H1 (cell line): ENCODE results near the gene HSP90B1. TPM values are rescaled to one million over a fixed set of nuclear protein-coding genes. Genes with fewer than 3 reads are reported as not detected.

Experiments
- CTCF ChIA-PET: fragments of 300-600 bp; sonication (Branson Sonifier 250); formaldehyde crosslinking; loops from one replicate; lab custom pipeline; 2021; ENCODE audit not compliant: partially characterized antibody; lab: Charles Lee
- POLR2A ChIA-PET: fragments of 300-600 bp; sonication (Branson Sonifier 250); formaldehyde crosslinking; loops from one replicate; lab custom pipeline; 2021; ENCODE audit warnings: inconsistent platforms; ENCODE audit not compliant: partially characterized antibody; lab: Charles Lee
- DNase-seq, 2 experiments: peaks; one replicate each; pipeline versions ENCODE4 v3.0.0 to v3.0.0-alpha.2; 2010 to 2022; ENCODE audit warnings: low spot score in 2 of 2, low read depth in 1 of 2, mixed read lengths in 1 of 2
- FAIRE-seq: peaks from 2 replicates; lab custom pipeline; 2011; peaks lifted over from hg19 to GRCh38; lab: Jason Lieb, UNC
- H2AFZ ChIP-seq: 2 replicates; pipeline ENCODE4 v1.8.1; 2012; ENCODE audit warnings: low read length, inconsistent platforms
- H2AK5ac ChIP-seq: 2 replicates; pipeline ENCODE4 v1.6.1; 2013; ENCODE audit warnings: low read depth, low read length
- H2BK120ac ChIP-seq: replicated peaks from 2 replicates; pipeline ENCODE3; 2013; ENCODE audit warnings: low read depth, low read length, inconsistent platforms
- H2BK12ac ChIP-seq: 2 replicates; pipeline ENCODE4 v1.6.1; 2013; ENCODE audit warnings: low read depth, low read length
- H2BK15ac ChIP-seq: 2 replicates; pipeline ENCODE4 v1.6.1; 2013; ENCODE audit warnings: low read length
- H2BK20ac ChIP-seq: 2 replicates; pipeline ENCODE4 v1.6.1; 2013; ENCODE audit warnings: low read length
- H2BK5ac ChIP-seq: 2 replicates; pipeline ENCODE4 v1.6.1; 2013; ENCODE audit warnings: low read depth, low read length
- H3K14ac ChIP-seq: 2 replicates; pipeline ENCODE4 v1.6.1; 2013; ENCODE audit warnings: inconsistent platforms; ENCODE audit not compliant: insufficient read length
- H3K18ac ChIP-seq: 2 replicates; pipeline ENCODE4 v1.6.1; 2013; ENCODE audit warnings: low read length; ENCODE audit errors: extremely low read depth
- H3K23ac ChIP-seq: 2 replicates; pipeline ENCODE4 v1.6.1; 2013; ENCODE audit warnings: inconsistent platforms; ENCODE audit not compliant: insufficient read length
- H3K23me2 ChIP-seq: 2 replicates; pipeline ENCODE4 v1.6.1; 2013; ENCODE audit warnings: low read depth, low read length
- H3K27ac ChIP-seq: 2 replicates; pipeline ENCODE4 v1.6.1; 2011; ENCODE audit warnings: low read depth, low read length, inconsistent platforms
- H3K27me3 ChIP-seq, 4 experiments: replicated peaks in 1 of 4; 1 replicate in 1 of 4; 2 replicates in 3 of 4; pipeline versions ENCODE4 v1.6.1 to v1.8.1; 2011 to 2013; ENCODE audit warnings: low read length in 3 of 4, mild to moderate bottlenecking in 3 of 4, inconsistent platforms in 2 of 4, mixed read lengths in 2 of 4, moderate library complexity in 1 of 4; ENCODE audit not compliant: control insufficient read depth in 3 of 4, insufficient read depth in 3 of 4; ENCODE audit errors: extremely low read depth in 1 of 4
- H3K36me3 ChIP-seq, 4 experiments: 2 replicates each; pipeline versions ENCODE4 v1.6.1 to v1.8.1; 2011 to 2013; ENCODE audit warnings: mild to moderate bottlenecking in 4 of 4, low read length in 3 of 4, moderate library complexity in 2 of 4, control low read depth in 1 of 4, inconsistent platforms in 1 of 4; ENCODE audit not compliant: insufficient read depth in 4 of 4, control insufficient read depth in 2 of 4
- H3K4ac ChIP-seq: replicated peaks from 2 replicates; pipeline ENCODE3; 2013; ENCODE audit warnings: low read length, low read depth, mixed read lengths, inconsistent platforms; ENCODE audit not compliant: insufficient read length
- H3K4me1 ChIP-seq, 4 experiments: replicated peaks in 1 of 4; 1 replicate in 1 of 4; 2 replicates in 3 of 4; pipeline versions ENCODE4 v1.6.1 to v1.8.1; 2011 to 2013; ENCODE audit warnings: low read length in 3 of 4, inconsistent platforms in 2 of 4, mixed read lengths in 1 of 4; ENCODE audit not compliant: insufficient read depth in 4 of 4, control insufficient read depth in 3 of 4
- H3K4me2 ChIP-seq, 2 experiments: 2 replicates each; pipeline versions ENCODE4 v1.6.1 to v1.8.1; 2011 to 2013; ENCODE audit warnings: low read depth in 2 of 2, low read length in 2 of 2, control low read depth in 1 of 2, inconsistent platforms in 1 of 2, mild to moderate bottlenecking in 1 of 2; ENCODE audit not compliant: insufficient read depth in 1 of 2
- H3K4me3 ChIP-seq, 4 experiments: fragments of 200-600, 300-600 bp in 1 of 4; sonication (generic), shearing (Covaris generic), sonication (Bioruptor Twin) in 1 of 4; 2 replicates each; pipeline versions ENCODE4 v1.5.1 to v1.8.1; 2011 to 2016; ENCODE audit warnings: low read length in 4 of 4, low read depth in 3 of 4, control low read depth in 2 of 4, inconsistent platforms in 2 of 4, mild to moderate bottlenecking in 2 of 4, mixed read lengths in 1 of 4, moderate library complexity in 1 of 4; ENCODE audit not compliant: insufficient read depth in 2 of 4; ENCODE audit errors: extremely low read depth in 1 of 4
- H3K56ac ChIP-seq: replicated peaks from 2 replicates; pipeline ENCODE3; 2013; ENCODE audit warnings: low read depth, mild to moderate bottlenecking, mixed read lengths, low read length, inconsistent platforms; ENCODE audit not compliant: insufficient read length
- H3K79me1 ChIP-seq: 2 replicates; pipeline ENCODE4 v1.6.1; 2013; ENCODE audit warnings: low read depth, low read length, control low read depth
- H3K79me2 ChIP-seq, 2 experiments: 2 replicates each; pipeline versions ENCODE4 v1.6.1 to v1.8.1; 2012 to 2013; ENCODE audit warnings: low read length in 2 of 2, mild to moderate bottlenecking in 2 of 2, inconsistent platforms in 1 of 2; ENCODE audit not compliant: insufficient read depth in 2 of 2, control insufficient read depth in 1 of 2
- H3K9ac ChIP-seq, 4 experiments: replicated peaks in 1 of 4; 1 replicate in 1 of 4; 2 replicates in 3 of 4; pipeline versions ENCODE4 v1.6.1 to v1.8.1; 2011 to 2013; ENCODE audit warnings: low read depth in 3 of 4, low read length in 3 of 4, control low read depth in 2 of 4, mild to moderate bottlenecking in 2 of 4, moderate library complexity in 2 of 4, inconsistent platforms in 1 of 4; ENCODE audit errors: extremely low read depth in 1 of 4
- H3K9me3 ChIP-seq, 2 experiments: 2 replicates each; pipeline versions ENCODE4 v1.6.1 to v1.8.1; 2012 to 2013; ENCODE audit warnings: mild to moderate bottlenecking in 2 of 2, moderate library complexity in 2 of 2, control low read depth in 1 of 2, inconsistent platforms in 1 of 2, low read depth in 1 of 2, low read length in 1 of 2, mixed read lengths in 1 of 2; ENCODE audit not compliant: insufficient read depth in 2 of 2
- H4K20me1 ChIP-seq, 2 experiments: replicated peaks in 1 of 2; 2 replicates each; pipeline versions ENCODE3 to v1.8.1; 2011 to 2013; ENCODE audit warnings: inconsistent platforms in 2 of 2, low read length in 2 of 2, mild to moderate bottlenecking in 1 of 2; ENCODE audit not compliant: insufficient read depth in 2 of 2, control insufficient read depth in 1 of 2
- H4K5ac ChIP-seq: 2 replicates; pipeline ENCODE4 v1.6.1; 2013; ENCODE audit warnings: low read length, low read depth, mixed read lengths, inconsistent platforms; ENCODE audit not compliant: insufficient read length
- H4K8ac ChIP-seq: 2 replicates; pipeline ENCODE4 v1.8.0; 2013; ENCODE audit warnings: mild to moderate bottlenecking, moderate library complexity, low read length, inconsistent platforms; ENCODE audit not compliant: insufficient read depth; ENCODE audit errors: extremely low read depth
- H4K91ac ChIP-seq: replicated peaks from 2 replicates; pipeline ENCODE3; 2013; ENCODE audit warnings: low read length, mixed read lengths, inconsistent platforms; ENCODE audit not compliant: insufficient read length
- BACH1 ChIP-seq: IDR thresholded peaks from 2 replicates; pipeline ENCODE4 v1.6.1; 2012; ENCODE audit warnings: low read length, improper control_type of control experiment
- CREB1 ChIP-seq: IDR thresholded peaks from 2 replicates; pipeline ENCODE4 v1.6.1; 2012; ENCODE audit warnings: inconsistent platforms
- KDM4A ChIP-seq: IDR thresholded peaks from one replicate; pipeline ENCODE4 v1.7.1; 2012; ENCODE audit warnings: low read depth, mild to moderate bottlenecking, moderate library complexity, low read length, inconsistent platforms; ENCODE audit not compliant: severe bottlenecking
- NANOG ChIP-seq: IDR thresholded peaks from 2 replicates; pipeline ENCODE4 v1.6.1; 2011; ENCODE audit warnings: low read length, low read depth, mild to moderate bottlenecking, inconsistent platforms; ENCODE audit not compliant: insufficient read depth, poor library complexity, severe bottlenecking
- PHF8 ChIP-seq: fragments of 200-600 bp; sonication (generic); conservative IDR thresholded peaks from 2 replicates; pipeline ENCODE4 v1.7.1; 2012; ENCODE audit warnings: low read depth, mild to moderate bottlenecking, inconsistent platforms, low read length, moderate library complexity
- POLR2AphosphoS5 ChIP-seq: IDR thresholded peaks from 2 replicates; pipeline ENCODE4 v1.6.1; 2011; ENCODE audit warnings: low read depth, low read length
- SRF ChIP-seq: IDR thresholded peaks from 2 replicates; pipeline ENCODE4 v1.6.1; 2011; ENCODE audit warnings: mild to moderate bottlenecking, low read depth, low read length, moderate library complexity
- TAF7 ChIP-seq: optimal IDR thresholded peaks from 2 replicates; pipeline ENCODE3; 2011; ENCODE audit warnings: low read depth, mild to moderate bottlenecking, inconsistent platforms, low read length, moderate library complexity, borderline replicate concordance
- TCF12 ChIP-seq: IDR thresholded peaks from 2 replicates; pipeline ENCODE4 v1.6.1; 2011; ENCODE audit warnings: low read depth, mild to moderate bottlenecking, low read length
- WGBS, 2 experiments: shearing (Covaris generic) in 1 of 2; methylation state at CpG; one replicate each; pipeline versions ENCODE4 v1.1.6 to v1.1.7; 2013 to 2015; ENCODE audit warnings: low lambda C conversion rate in 2 of 2, mixed read lengths in 2 of 2, inconsistent platforms in 1 of 2, low coverage in 1 of 2, missing lambda C conversion rate in 1 of 2; ENCODE audit not compliant: insufficient replicate concordance in 2 of 2, insufficient coverage in 1 of 2, insufficient read length in 1 of 2; ENCODE audit errors: extremely low coverage in 1 of 2, missing lambda C conversion rate in 1 of 2; 5-methylcytosine and 5-hydroxymethylcytosine counted together
- polyA plus RNA-seq, 7 experiments: library from polyadenylated mRNA; depleted of rRNA in 3 of 7; stranded (reverse) in 5 of 7; unstranded in 2 of 7; fragments of >200 nt in 5 of 7; fragments of 200-250 nt in 2 of 7; gene quantifications; 1 replicate in 5 of 7; 2 replicates in 1 of 7; 4 replicates in 1 of 7; pipeline versions ENCODE4 v1.2.1 to v1.2.3, GENCODE V29; 2011 to 2013; ENCODE audit warnings: missing spikeins in 2 of 7, mixed read lengths in 2 of 7
- total RNA-seq: library from RNA; stranded (reverse); fragmentation: NEBNext Ultra II Directional; extraction: Animal tissue kit (Norgen Biotek cat#: 25700); gene quantifications from 2 replicates; pipeline ENCODE4 v1.2.1, GENCODE V29; 2021
- TF ChIP-seq, protein P1 (sequence below), 3 experiments: IDR thresholded peaks; 1 replicate in 2 of 3; 2 replicates in 1 of 3; pipeline versions ENCODE4 v1.5.1 to v1.6.1; 2011; ENCODE audit warnings: low read length in 3 of 3, mild to moderate bottlenecking in 3 of 3, inconsistent platforms in 2 of 3, low read depth in 1 of 3, moderate library complexity in 1 of 3; ENCODE audit not compliant: insufficient read depth in 1 of 3; ENCODE audit errors: control extremely low read depth in 1 of 3
- TF ChIP-seq, protein P2 (sequence below): IDR thresholded peaks from 2 replicates; pipeline ENCODE4 v1.6.1; 2012; ENCODE audit warnings: inconsistent platforms

HSP90B1 gene
- total and polyA plus RNA-seq, 2 of the 8 experiments (the other 6 are each of a cell fraction or from before 2014, with no cell fraction given), result 161 to 847 TPM

DNA sequence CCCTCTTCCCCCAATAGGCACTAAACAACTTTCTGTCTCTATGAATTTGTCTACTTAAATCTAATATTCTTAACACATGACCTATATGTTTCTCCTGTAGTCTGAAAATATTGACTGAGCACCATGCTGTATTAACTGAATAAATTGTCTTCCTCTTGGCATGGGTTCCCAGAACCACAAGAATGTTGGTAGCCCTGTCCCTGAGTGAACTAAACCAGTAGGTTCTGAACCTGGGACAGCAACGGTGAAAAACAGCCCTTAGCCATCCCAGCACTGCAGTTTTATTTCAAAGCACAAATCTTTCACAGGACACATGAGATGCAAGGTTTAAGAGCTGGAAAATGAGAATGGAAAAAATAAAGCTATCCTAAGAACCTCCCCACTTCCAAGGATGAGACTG lies 20.4 kb upstream of the HSP90B1 start:
- ChIA-PET POLR2A (interaction anchor here (1.0 to 1.2 kb wide), 3 partner anchors 15 to 56 kb away, joined by 3 to 4 read pairs (median 3); partner anchors contain the start of gene TDG), CTCF (interaction anchor here (0.7 to 1.1 kb wide), 3 partner anchors 26 to 215 kb away, joined by 3 read pairs; no protein-coding TSS in a partner anchor)
- H3K4me1 ChIP-seq, result peaks cover 0 to 2% (median 0%) of the 10 kb centered on the region in 4 experiments; a peak in 2 of 7 replicates
- H3K9me3 ChIP-seq, result no peaks in the 10 kb centered on the region
- H3K36me3 ChIP-seq, result no peaks in the 10 kb centered on the region
- no peak overlapping the region for H4K8ac ChIP-seq
- no peak overlapping the region for H3K9ac ChIP-seq
- WGBS, 2 experiments, result 100% methylated on average over 1 of the region's 1 CpG; no CpG with 5 or more reads in 1 of the 2 experiments
- no peak overlapping the region for H2AK5ac ChIP-seq
- no peak overlapping the region for H3K18ac ChIP-seq
- no peaks in the 10 kb centered on the region for H4K20me1 ChIP-seq
- no peak overlapping the region for H4K91ac ChIP-seq
- FAIRE-seq, result no peak
- no peaks in the 10 kb centered on the region for H3K79me2 ChIP-seq
- H3K4me3 ChIP-seq, result no peak overlapping the region
- no peak overlapping the region for H3K14ac ChIP-seq
- H3K4me2 ChIP-seq, result no peak overlapping the region
- H3K4ac ChIP-seq, result no peak overlapping the region
- no peak overlapping the region for H4K5ac ChIP-seq
- no peak for DNase-seq
- H3K56ac ChIP-seq, result no peak overlapping the region
- H3K27ac ChIP-seq, result no peak overlapping the region
- H3K23ac ChIP-seq, result no peak overlapping the region
- H2BK120ac ChIP-seq, result no peak overlapping the region
- no peak overlapping the region for H2BK5ac ChIP-seq
- no peak overlapping the region for H2BK15ac ChIP-seq
- peaks cover 0 to 1% (median 0%) of the 10 kb centered on the region in 4 experiments; a peak in 1 of 7 replicates for H3K27me3 ChIP-seq
- H3K79me1 ChIP-seq, result no peaks in the 10 kb centered on the region
- H2BK12ac ChIP-seq, result no peak overlapping the region
- H2AFZ ChIP-seq, result no peak overlapping the region
- no peak overlapping the region; the same call in 1 of the 2 replicates for H2BK20ac ChIP-seq
- peaks cover 4% of the 10 kb centered on the region; the same call in 1 of the 2 replicates for H3K23me2 ChIP-seq
- TF ChIP-seq KDM4A, result no peak
- TF ChIP-seq, protein P1, sequence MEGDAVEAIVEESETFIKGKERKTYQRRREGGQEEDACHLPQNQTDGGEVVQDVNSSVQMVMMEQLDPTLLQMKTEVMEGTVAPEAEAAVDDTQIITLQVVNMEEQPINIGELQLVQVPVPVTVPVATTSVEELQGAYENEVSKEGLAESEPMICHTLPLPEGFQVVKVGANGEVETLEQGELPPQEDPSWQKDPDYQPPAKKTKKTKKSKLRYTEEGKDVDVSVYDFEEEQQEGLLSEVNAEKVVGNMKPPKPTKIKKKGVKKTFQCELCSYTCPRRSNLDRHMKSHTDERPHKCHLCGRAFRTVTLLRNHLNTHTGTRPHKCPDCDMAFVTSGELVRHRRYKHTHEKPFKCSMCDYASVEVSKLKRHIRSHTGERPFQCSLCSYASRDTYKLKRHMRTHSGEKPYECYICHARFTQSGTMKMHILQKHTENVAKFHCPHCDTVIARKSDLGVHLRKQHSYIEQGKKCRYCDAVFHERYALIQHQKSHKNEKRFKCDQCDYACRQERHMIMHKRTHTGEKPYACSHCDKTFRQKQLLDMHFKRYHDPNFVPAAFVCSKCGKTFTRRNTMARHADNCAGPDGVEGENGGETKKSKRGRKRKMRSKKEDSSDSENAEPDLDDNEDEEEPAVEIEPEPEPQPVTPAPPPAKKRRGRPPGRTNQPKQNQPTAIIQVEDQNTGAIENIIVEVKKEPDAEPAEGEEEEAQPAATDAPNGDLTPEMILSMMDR (IDR thresholded peaks at IDR 0.05; ENCODE audit: control extremely low read depth in 1 of 3, insufficient read depth in 1 of 3, low read depth in 1 of 3, low read length in 3 of 3), result no peak
- TF ChIP-seq, protein P2, sequence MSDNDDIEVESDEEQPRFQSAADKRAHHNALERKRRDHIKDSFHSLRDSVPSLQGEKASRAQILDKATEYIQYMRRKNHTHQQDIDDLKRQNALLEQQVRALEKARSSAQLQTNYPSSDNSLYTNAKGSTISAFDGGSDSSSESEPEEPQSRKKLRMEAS, result no peak
- no peak for TF ChIP-seq PHF8
- TF ChIP-seq POLR2AphosphoS5, result no peak
- no peak for TF ChIP-seq TCF12
- no peak for TF ChIP-seq NANOG
- TF ChIP-seq BACH1, result no peak
- TF ChIP-seq TAF7, result no peak
- TF ChIP-seq SRF, result no peak
- no peak for TF ChIP-seq CREB1
